HCT116 (cell line): Measurements from ENCODE around the gene WRAP53. TPM values are rescaled to one million over a fixed set of nuclear protein-coding genes. Genes with fewer than 3 reads are reported as not detected.

Source experiments
- ATAC-seq: fragments of 200-7000 bp; cut with Tn5 transposase; 2 replicates; pipeline ENCODE4 v1.9.1; 2020; ENCODE audit warnings: mild to moderate bottlenecking, moderate library complexity
- BruUV-seq: library from RNA; stranded (reverse); fragments of 400-500 nt; replicated peaks from 2 replicates; lab custom pipeline; 2021; lab: Mats Ljungman, UMichigan
- CTCF ChIA-PET: fragments of 300-600 bp; sonication (Branson Sonifier 250); formaldehyde crosslinking; loops from one replicate; lab custom pipeline; 2021; ENCODE audit warnings: antibody characterized with exemption; lab: Charles Lee
- POLR2A ChIA-PET: fragments of 300-600, 350-600 bp; sonication (Branson Sonifier 250); formaldehyde crosslinking; loops from one replicate; lab custom pipeline; 2021; ENCODE audit warnings: antibody characterized with exemption; lab: Charles Lee
- RAD21 ChIA-PET, 2 experiments: fragments of 300-600 bp; sonication (Branson Sonifier 250); formaldehyde crosslinking; loops; one replicate each; lab custom pipeline; 2023; ENCODE audit warnings: low total read pairs in 2 of 2; ENCODE audit not compliant: uncharacterized antibody in 2 of 2, unreplicated experiment in 2 of 2, low non-redundant PET in 1 of 2; lab: Charles Lee
- DNase-seq: peaks from one replicate; pipeline ENCODE4 v3.0.0-alpha.2; 2010; ENCODE audit warnings: low read depth, low spot score
- H2AFZ ChIP-seq: fragments of 200-600 bp; shearing (Covaris generic), sonication (generic); 2 replicates; pipeline ENCODE4 v1.6.1; 2017; ENCODE audit warnings: low read depth, mixed run types, mixed read lengths, antibody characterized with exemption, low read length; ENCODE audit not compliant: poor library complexity, severe bottlenecking
- H3K27ac ChIP-seq: 2 replicates; pipeline ENCODE4 v1.5.1; 2012; ENCODE audit warnings: low read depth, low read length
- H3K27me3 ChIP-seq: fragments of 200-600 bp; sonication (generic); 2 replicates; pipeline ENCODE4 v1.6.1; 2016; ENCODE audit warnings: mixed run types, low read length, mixed read lengths; ENCODE audit not compliant: insufficient read depth
- H3K36me3 ChIP-seq, 2 experiments: fragments of 200-500 bp in 1 of 2; fragments of 200-600 bp in 1 of 2; sonication (Bioruptor generic) in 1 of 2; sonication (generic) in 1 of 2; 2 replicates each; pipeline versions ENCODE4 v1.5.1 to v1.6.1; 2014 to 2016; ENCODE audit warnings: low read length in 2 of 2, inconsistent platforms in 1 of 2, mixed read lengths in 1 of 2, mixed run types in 1 of 2; ENCODE audit not compliant: insufficient read depth in 2 of 2, control insufficient read depth in 1 of 2
- H3K4me1 ChIP-seq, 2 experiments: fragments of 200-600 bp in 1 of 2; sonication (generic) in 1 of 2; 2 replicates each; pipeline versions ENCODE4 v1.5.1 to v1.6.1; 2012 to 2017; ENCODE audit warnings: low read length in 2 of 2, inconsistent platforms in 1 of 2, mild to moderate bottlenecking in 1 of 2, mixed read lengths in 1 of 2, mixed run types in 1 of 2, moderate library complexity in 1 of 2; ENCODE audit not compliant: insufficient read depth in 2 of 2, control insufficient read depth in 1 of 2
- H3K4me2 ChIP-seq: fragments of 200-600 bp; sonication (generic); 2 replicates; pipeline ENCODE4 v1.6.1; 2017; ENCODE audit warnings: mixed run types, low read length, mixed read lengths
- H3K4me3 ChIP-seq, 2 experiments: fragments of 200-600 bp in 1 of 2; sonication (generic) in 1 of 2; replicated peaks in 1 of 2; 2 replicates each; pipeline ENCODE4 v1.5.1; 2011 to 2016; ENCODE audit warnings: low read length in 2 of 2, control low read depth in 1 of 2, low read depth in 1 of 2, mild to moderate bottlenecking in 1 of 2, mixed read lengths in 1 of 2, mixed run types in 1 of 2
- H3K79me2 ChIP-seq: fragments of 200-600 bp; sonication (generic); 2 replicates; pipeline ENCODE4 v1.6.1; 2017; ENCODE audit warnings: mild to moderate bottlenecking, mixed run types, low read length, moderate library complexity, mixed read lengths; ENCODE audit not compliant: insufficient read depth
- H3K9ac ChIP-seq: fragments of 200-600 bp; sonication (generic); 2 replicates; pipeline ENCODE4 v1.6.1; 2016; ENCODE audit warnings: low read length, mixed read lengths
- H3K9me2 ChIP-seq: fragments of 200-600 bp; sonication (generic), shearing (Covaris generic); 2 replicates; pipeline ENCODE4 v1.6.1; 2017; ENCODE audit warnings: mixed run types, mild to moderate bottlenecking, moderate library complexity; ENCODE audit not compliant: insufficient read depth
- H3K9me3 ChIP-seq, 2 experiments: fragments of 200-500 bp in 1 of 2; fragments of 200-600 bp in 1 of 2; sonication (Bioruptor generic) in 1 of 2; sonication (generic) in 1 of 2; 2 replicates each; pipeline ENCODE4 v1.6.1; 2014 to 2017; ENCODE audit warnings: low read length in 2 of 2, mixed read lengths in 2 of 2, inconsistent platforms in 1 of 2, low read depth in 1 of 2, mild to moderate bottlenecking in 1 of 2, mixed run types in 1 of 2, moderate library complexity in 1 of 2; ENCODE audit not compliant: control insufficient read depth in 1 of 2, insufficient read depth in 1 of 2
- H4K20me1 ChIP-seq: fragments of 200-600 bp; sonication (generic), shearing (Covaris generic); 2 replicates; pipeline ENCODE4 v1.6.1; 2017; ENCODE audit warnings: mixed run types, mild to moderate bottlenecking, moderate library complexity; ENCODE audit not compliant: insufficient read depth
- ELF1 ChIP-seq: IDR thresholded peaks from 2 replicates; pipeline ENCODE4 v1.6.1; 2012; ENCODE audit warnings: low read depth, borderline replicate concordance
- EZH2phosphoT487 ChIP-seq: fragments of 200-600 bp; IDR thresholded peaks from 2 replicates; pipeline ENCODE4 v1.6.1; 2018; ENCODE audit warnings: antibody characterized with exemption, borderline replicate concordance
- FOSL1 ChIP-seq: IDR thresholded peaks from 2 replicates; pipeline ENCODE4 v1.6.1; 2012; ENCODE audit warnings: low read depth
- JUND ChIP-seq: IDR thresholded peaks from 2 replicates; pipeline ENCODE4 v1.6.1; 2012
- POLR2A ChIP-seq: IDR thresholded peaks from 2 replicates; pipeline ENCODE4 v1.7.0; 2011; ENCODE audit warnings: borderline replicate concordance; ENCODE audit not compliant: insufficient read depth, insufficient read length; ENCODE audit errors: extremely low read depth
- POLR2AphosphoS5 ChIP-seq: IDR thresholded peaks from 2 replicates; pipeline ENCODE4 v1.6.1; 2011; ENCODE audit warnings: mild to moderate bottlenecking, low read depth, low read length, moderate library complexity
- SP1 ChIP-seq: IDR thresholded peaks from 2 replicates; pipeline ENCODE4 v1.6.1; 2012; ENCODE audit warnings: low read depth
- ZFX ChIP-seq: fragments of 450-650 bp; IDR thresholded peaks from 2 replicates; pipeline ENCODE4 v1.6.1; 2017
- ZNF274 ChIP-seq: fragments of 200-500 bp; sonication (Bioruptor generic); IDR thresholded peaks from 2 replicates; pipeline ENCODE4 v1.6.1; 2014; ENCODE audit warnings: mild to moderate bottlenecking, low read depth, low read length, inconsistent platforms
- intact Hi-C: fragments of 100-400 bp; cut with micrococcal nuclease; formaldehyde crosslinking; loops from 2 replicates; pipeline ENCODE4 v1.10.0; 2022
- total RNA-seq: library from RNA; stranded (reverse); gene quantifications from one replicate; pipeline ENCODE4 v1.2.1, GENCODE V29; 2021; ENCODE audit not compliant: unreplicated experiment
- TF ChIP-seq, protein P1 (sequence below), 3 experiments: fragments of 200-600 bp in 1 of 3; sonication (generic) in 1 of 3; IDR thresholded peaks in 2 of 3; conservative IDR thresholded peaks in 1 of 3; 2 replicates each; pipeline ENCODE4 v1.5.1; 2012 to 2017; ENCODE audit warnings: low read depth in 2 of 3, low read length in 2 of 3, antibody characterized with exemption in 1 of 3, borderline replicate concordance in 1 of 3, control low read depth in 1 of 3, mild to moderate bottlenecking in 1 of 3, mixed read lengths in 1 of 3, mixed run types in 1 of 3, moderate library complexity in 1 of 3; ENCODE audit not compliant: insufficient read depth in 1 of 3
- TF ChIP-seq, protein P2 (sequence below): IDR thresholded peaks from 2 replicates; pipeline ENCODE4 v1.6.1; 2012; ENCODE audit warnings: low read depth
- TF ChIP-seq, protein P3 (sequence below): IDR thresholded peaks from 2 replicates; pipeline ENCODE4 v1.6.1; 2012

WRAP53 gene
- total RNA-seq, 1 experiment from 2014 or later, result 28.8 TPM

DNA sequence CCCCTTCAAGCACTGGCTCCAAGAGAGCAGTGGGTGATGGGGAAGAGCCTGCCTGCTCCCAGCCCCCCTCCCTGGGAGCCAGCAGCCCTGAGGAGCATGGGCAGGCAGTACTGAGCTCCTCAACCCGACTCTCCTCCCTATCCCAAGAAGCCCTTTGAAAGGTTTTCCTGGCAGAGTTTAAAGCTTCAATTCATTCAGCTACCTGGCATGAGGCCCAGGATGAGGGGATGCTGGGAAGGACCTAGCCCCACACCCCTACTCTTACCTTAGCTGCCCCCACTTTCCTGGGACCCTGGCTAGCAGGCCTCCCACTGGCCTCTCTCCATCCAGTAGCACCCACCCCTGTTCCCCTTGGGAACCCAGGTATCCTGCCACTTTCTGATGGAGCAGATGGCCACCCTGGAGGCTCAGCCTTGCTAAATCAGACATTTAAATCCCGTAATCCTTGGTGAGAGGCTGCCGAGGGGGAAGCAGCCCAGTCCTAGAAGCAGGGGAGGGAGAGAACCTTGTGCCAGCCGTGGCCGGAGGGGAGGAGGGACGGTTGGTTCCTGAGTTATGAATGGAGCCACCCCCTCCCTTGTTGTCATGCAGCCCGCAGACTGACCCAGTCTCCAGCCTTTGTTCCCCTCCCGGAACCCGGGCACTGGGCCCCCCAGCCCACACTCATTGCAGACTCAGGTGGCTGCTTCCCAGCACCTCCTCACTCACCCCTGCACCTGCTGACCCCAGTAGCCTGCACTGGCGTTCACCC, 20.4 kb upstream of the WRAP53 start:
- CTCF ChIA-PET, result interaction anchor here (2.0 kb wide), 1 partner anchor 20 kb away, joined by 6 read pairs; the partner anchor contains the start of gene TP53
- Histone ChIP-seq H3K27me3 (no peaks in the 10 kb centered on the region), H3K9me3 (no peaks in the 10 kb centered on the region), H3K9me2 (no peaks in the 10 kb centered on the region), H3K4me1 (no peaks in the 10 kb centered on the region), H3K27ac (no peak overlapping the region), H3K79me2 (no peaks in the 10 kb centered on the region), H4K20me1 (no peaks in the 10 kb centered on the region), H3K4me2 (no peak overlapping the region), H2AFZ (no peak overlapping the region), H3K9ac (no peak overlapping the region), H3K4me3 (no peak overlapping the region), H3K36me3 (peaks cover 0 to 11% of the 10 kb centered on the region in 2 experiments; a peak in 2 of 4 replicates)
- RAD21 ChIA-PET, result no interaction called here
- ATAC-seq, result no peak; the same call in 1 of the 2 replicates
- POLR2A ChIA-PET, result interaction anchor here (1.7 kb wide), 1 partner anchor 10 kb away, joined by 3 read pairs; no protein-coding TSS in a partner anchor
- intact Hi-C loops, result no loop called here
- TF ChIP-seq JUND (no peak), POLR2AphosphoS5 (no peak), ZFX (no peak), POLR2A (no peak), ZNF274 (no peak), SP1 (no peak), ELF1 (no peak), FOSL1 (no peak), EZH2phosphoT487 (no peak)
- TF ChIP-seq, protein P1, sequence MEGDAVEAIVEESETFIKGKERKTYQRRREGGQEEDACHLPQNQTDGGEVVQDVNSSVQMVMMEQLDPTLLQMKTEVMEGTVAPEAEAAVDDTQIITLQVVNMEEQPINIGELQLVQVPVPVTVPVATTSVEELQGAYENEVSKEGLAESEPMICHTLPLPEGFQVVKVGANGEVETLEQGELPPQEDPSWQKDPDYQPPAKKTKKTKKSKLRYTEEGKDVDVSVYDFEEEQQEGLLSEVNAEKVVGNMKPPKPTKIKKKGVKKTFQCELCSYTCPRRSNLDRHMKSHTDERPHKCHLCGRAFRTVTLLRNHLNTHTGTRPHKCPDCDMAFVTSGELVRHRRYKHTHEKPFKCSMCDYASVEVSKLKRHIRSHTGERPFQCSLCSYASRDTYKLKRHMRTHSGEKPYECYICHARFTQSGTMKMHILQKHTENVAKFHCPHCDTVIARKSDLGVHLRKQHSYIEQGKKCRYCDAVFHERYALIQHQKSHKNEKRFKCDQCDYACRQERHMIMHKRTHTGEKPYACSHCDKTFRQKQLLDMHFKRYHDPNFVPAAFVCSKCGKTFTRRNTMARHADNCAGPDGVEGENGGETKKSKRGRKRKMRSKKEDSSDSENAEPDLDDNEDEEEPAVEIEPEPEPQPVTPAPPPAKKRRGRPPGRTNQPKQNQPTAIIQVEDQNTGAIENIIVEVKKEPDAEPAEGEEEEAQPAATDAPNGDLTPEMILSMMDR (IDR thresholded peaks at IDR 0.05 in 2 of 3, conservative IDR thresholded peaks at IDR 0.05 in 1 of 3; ENCODE audit: borderline replicate concordance in 1 of 3, insufficient read depth in 1 of 3, low read depth in 2 of 3, low read length in 2 of 3), result no peak
- TF ChIP-seq, protein P2, sequence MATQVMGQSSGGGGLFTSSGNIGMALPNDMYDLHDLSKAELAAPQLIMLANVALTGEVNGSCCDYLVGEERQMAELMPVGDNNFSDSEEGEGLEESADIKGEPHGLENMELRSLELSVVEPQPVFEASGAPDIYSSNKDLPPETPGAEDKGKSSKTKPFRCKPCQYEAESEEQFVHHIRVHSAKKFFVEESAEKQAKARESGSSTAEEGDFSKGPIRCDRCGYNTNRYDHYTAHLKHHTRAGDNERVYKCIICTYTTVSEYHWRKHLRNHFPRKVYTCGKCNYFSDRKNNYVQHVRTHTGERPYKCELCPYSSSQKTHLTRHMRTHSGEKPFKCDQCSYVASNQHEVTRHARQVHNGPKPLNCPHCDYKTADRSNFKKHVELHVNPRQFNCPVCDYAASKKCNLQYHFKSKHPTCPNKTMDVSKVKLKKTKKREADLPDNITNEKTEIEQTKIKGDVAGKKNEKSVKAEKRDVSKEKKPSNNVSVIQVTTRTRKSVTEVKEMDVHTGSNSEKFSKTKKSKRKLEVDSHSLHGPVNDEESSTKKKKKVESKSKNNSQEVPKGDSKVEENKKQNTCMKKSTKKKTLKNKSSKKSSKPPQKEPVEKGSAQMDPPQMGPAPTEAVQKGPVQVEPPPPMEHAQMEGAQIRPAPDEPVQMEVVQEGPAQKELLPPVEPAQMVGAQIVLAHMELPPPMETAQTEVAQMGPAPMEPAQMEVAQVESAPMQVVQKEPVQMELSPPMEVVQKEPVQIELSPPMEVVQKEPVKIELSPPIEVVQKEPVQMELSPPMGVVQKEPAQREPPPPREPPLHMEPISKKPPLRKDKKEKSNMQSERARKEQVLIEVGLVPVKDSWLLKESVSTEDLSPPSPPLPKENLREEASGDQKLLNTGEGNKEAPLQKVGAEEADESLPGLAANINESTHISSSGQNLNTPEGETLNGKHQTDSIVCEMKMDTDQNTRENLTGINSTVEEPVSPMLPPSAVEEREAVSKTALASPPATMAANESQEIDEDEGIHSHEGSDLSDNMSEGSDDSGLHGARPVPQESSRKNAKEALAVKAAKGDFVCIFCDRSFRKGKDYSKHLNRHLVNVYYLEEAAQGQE, result no peak
- TF ChIP-seq, protein P3, sequence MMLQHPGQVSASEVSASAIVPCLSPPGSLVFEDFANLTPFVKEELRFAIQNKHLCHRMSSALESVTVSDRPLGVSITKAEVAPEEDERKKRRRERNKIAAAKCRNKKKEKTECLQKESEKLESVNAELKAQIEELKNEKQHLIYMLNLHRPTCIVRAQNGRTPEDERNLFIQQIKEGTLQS, result no peak
- no peak for DNase-seq
- no TSS peak for BruUV-seq
